Large intestine (tissue), 3 donors: Measurements from ENCODE around the gene KRTAP25-1. TPM values are rescaled to one million over a fixed set of nuclear protein-coding genes. Genes with fewer than 3 reads are reported as not detected.

Source experiments
- DNase-seq, 2 donors: peaks; one replicate each; pipeline versions ENCODE4 v3.0.0 to v3.0.0-alpha.2; 2013
- H3K27ac ChIP-seq: one replicate; pipeline ENCODE4 v1.5.1; 2013; ENCODE audit warnings: low read length
- H3K27me3 ChIP-seq: 2 replicates; pipeline ENCODE4 v1.6.1; 2013; ENCODE audit warnings: low read length; ENCODE audit not compliant: control insufficient read depth, insufficient read depth
- H3K36me3 ChIP-seq: 2 replicates; pipeline ENCODE4 v1.6.1; 2013; ENCODE audit warnings: low read length; ENCODE audit not compliant: control insufficient read depth, insufficient read depth
- H3K4me1 ChIP-seq: one replicate; pipeline ENCODE4 v1.6.1; 2013; ENCODE audit warnings: low read length; ENCODE audit not compliant: control insufficient read depth, insufficient read depth
- H3K4me3 ChIP-seq: one replicate; pipeline ENCODE4 v1.5.1; 2013; ENCODE audit warnings: low read length
- H3K9me3 ChIP-seq: one replicate; pipeline ENCODE4 v1.6.1; 2013; ENCODE audit warnings: mild to moderate bottlenecking, low read depth, low read length, moderate library complexity; ENCODE audit not compliant: control insufficient read depth
- WGBS: methylation state at CpG from one replicate; pipeline ENCODE4 v1.1.5; 2013; ENCODE audit warnings: low lambda C conversion rate; ENCODE audit not compliant: insufficient coverage; 5-methylcytosine and 5-hydroxymethylcytosine counted together
- polyA plus RNA-seq: library from polyadenylated mRNA; unstranded; fragments of 120-200 nt; gene quantifications from one replicate; pipeline ENCODE4 v1.2.1, GENCODE V29; 2013

Gene KRTAP25-1
- polyA plus RNA-seq, 1 donor = not detected

DNA sequence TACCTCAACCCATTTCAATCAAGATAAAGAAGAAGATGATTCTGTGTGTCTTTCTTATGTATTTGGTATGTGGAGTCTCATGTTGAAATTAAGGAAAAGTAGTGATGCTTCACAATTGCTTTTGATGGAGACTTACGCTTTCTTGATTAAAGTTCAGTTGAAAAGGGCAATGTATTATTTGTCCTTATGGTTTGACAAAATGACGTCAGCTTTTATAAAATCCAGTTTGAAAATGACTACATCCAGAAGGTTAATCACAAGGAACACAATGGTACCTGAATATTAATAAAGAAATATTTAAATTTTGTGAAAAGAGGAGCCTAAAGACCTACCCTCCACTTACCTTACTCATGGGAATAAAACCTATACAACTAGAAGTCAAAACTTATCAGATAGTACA lies 26.4 kb upstream of the KRTAP25-1 start:
- no peak overlapping the region for H3K4me3 ChIP-seq
- H3K27ac ChIP-seq = no peak overlapping the region
- no peaks in the 10 kb centered on the region for H3K9me3 ChIP-seq
- H3K27me3 ChIP-seq = no peaks in the 10 kb centered on the region
- no peaks in the 10 kb centered on the region for H3K36me3 ChIP-seq
- DNase-seq = no peak
- WGBS = 100% methylated on average over 2 of the region's 2 CpGs
- H3K4me1 ChIP-seq = no peaks in the 10 kb centered on the region

DNA sequence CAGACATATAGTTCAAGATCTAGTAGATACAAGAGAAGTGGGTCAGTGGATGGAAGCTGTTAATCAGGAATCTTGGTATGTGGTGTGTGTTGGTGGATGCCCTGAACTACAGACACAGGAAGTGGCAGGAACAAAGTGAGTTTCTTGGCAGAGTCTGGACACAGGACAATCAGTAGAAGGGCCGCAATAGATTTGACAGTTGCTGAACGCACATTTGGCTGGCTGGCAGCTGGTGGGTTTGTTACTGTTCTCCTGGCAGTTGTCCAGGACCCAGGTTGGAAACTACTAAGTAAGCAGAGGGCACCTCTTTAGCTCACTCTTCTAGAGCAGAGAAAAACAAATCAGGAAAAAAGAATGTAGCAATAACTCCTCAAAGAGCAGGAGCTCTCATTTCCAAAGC lies 17.6 kb upstream of the KRTAP25-1 start:
- H3K4me3 ChIP-seq = no peak overlapping the region
- DNase-seq = no peak
- H3K27me3 ChIP-seq = no peaks in the 10 kb centered on the region
- H3K4me1 ChIP-seq = no peaks in the 10 kb centered on the region
- no CpG with 5 or more reads among the region's 2 CpGs for WGBS
- no peaks in the 10 kb centered on the region for H3K9me3 ChIP-seq
- H3K27ac ChIP-seq = no peak overlapping the region
- H3K36me3 ChIP-seq = no peaks in the 10 kb centered on the region

DNA sequence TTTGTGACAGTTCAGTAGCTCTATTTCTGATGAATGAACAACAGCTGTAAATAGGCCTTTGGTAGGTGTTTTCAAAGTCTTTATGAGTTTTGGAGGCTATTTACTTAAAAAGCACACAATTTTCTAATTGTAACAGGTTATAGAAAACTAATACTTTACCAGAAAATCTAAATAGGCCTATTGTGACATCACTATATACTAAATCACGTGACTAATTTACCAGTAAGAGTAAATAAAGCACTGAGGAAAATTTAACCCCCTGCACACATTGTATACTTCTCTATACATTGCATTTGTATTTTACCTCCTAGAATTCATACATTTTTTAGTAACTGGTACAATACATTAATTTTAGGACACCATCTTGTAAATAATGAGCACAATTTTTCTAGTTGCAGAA lies 15.8 kb upstream of the KRTAP25-1 start:
- no peak overlapping the region for H3K4me3 ChIP-seq
- DNase-seq = no peak
- WGBS = 43% methylated on average over 1 of the region's 1 CpG
- no peaks in the 10 kb centered on the region for H3K27me3 ChIP-seq
- no peaks in the 10 kb centered on the region for H3K4me1 ChIP-seq
- no peak overlapping the region for H3K27ac ChIP-seq
- H3K9me3 ChIP-seq = no peaks in the 10 kb centered on the region
- no peaks in the 10 kb centered on the region for H3K36me3 ChIP-seq

DNA sequence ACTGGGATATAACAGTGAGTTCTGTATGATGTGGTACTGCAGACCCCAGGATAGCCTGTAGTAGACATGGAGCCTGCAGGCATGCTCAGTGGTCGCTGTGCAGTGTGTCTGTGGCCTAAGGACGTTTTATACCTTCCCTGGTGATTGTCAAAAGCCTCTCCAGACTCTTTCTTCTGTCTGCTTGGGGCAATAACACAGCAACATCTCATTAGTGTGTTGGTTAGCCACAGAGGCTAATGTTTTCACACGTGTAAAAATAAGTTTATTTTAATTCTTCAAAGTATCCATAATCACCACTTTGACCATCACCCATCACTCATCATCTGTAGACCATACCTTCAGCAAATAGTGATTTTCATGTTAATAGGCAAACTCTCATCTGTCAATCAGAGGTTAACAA lies 6.5 kb downstream of the KRTAP25-1 start, which contains the start of gene KRTAP24-1:
TSS of gene KRTAP24-1 (minus strand) at position 101 of the 400 bp plus-strand sequence. CDS start at position 83, 18 bp downstream.
- no CpG with 5 or more reads among the region's 3 CpGs for WGBS
- Histone ChIP-seq H3K4me3 (no peak within 1 kb of the TSS), H3K27me3 (no peaks in the 10 kb centered on the region), H3K27ac (no peak within 1 kb of the TSS), H3K9me3 (no peaks in the 10 kb centered on the region), H3K36me3 (no peaks in the 10 kb centered on the region), H3K4me1 (no peaks in the 10 kb centered on the region)
- DNase-seq = no peak

DNA sequence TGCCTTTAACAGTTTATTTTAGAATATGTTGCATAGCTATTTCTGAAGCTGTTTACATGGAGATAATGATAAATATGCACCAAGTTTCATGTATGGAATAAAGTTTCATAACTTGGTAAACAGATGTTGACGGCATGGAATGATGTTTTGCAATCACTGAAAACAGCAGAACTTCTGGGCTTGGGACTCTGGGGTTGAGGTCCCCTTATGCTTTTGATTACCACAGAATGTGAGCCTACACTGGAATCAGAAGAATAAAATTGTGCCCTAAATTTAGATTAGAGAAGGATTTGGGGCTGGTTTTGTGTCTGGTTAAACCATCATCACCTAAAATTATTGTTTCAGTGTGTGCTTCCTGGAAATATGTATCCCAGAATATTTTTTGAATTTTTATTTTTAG lies 17.7 kb downstream of the KRTAP25-1 start:
- no peak overlapping the region for H3K4me3 ChIP-seq
- peaks cover 5% of the 10 kb centered on the region for H3K4me1 ChIP-seq
- WGBS = no CpG with 5 or more reads among the region's 1 CpG
- H3K27ac ChIP-seq = no peak overlapping the region
- no peak for DNase-seq
- no peaks in the 10 kb centered on the region for H3K9me3 ChIP-seq
- H3K27me3 ChIP-seq = no peaks in the 10 kb centered on the region
- H3K36me3 ChIP-seq = no peaks in the 10 kb centered on the region

DNA sequence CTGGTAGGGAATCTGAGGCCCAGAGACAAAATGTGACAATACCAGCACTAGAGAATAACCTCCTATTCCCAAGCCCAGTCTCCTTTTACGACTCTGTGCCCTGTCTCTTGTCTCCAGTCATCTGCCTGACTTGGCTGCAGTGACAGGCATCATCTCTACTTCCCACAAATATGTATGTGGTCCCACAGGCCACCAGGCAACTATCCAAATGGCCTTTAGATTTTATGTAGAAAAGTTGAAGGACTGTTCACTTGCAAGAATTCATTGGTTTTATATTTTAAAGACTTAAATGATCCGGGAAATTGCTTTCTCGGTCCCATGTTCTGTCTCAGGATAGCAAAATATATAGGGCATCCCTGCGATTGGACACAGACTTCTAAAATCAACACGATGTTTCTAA lies 18.2 kb downstream of the KRTAP25-1 start:
- Histone ChIP-seq H3K4me1 (peaks cover 5% of the 10 kb centered on the region), H3K4me3 (no peak overlapping the region), H3K27me3 (no peaks in the 10 kb centered on the region), H3K36me3 (no peaks in the 10 kb centered on the region), H3K9me3 (no peaks in the 10 kb centered on the region), H3K27ac (no peak overlapping the region)
- DNase-seq = no peak
- 100% methylated on average over 2 of the region's 5 CpGs for WGBS

DNA sequence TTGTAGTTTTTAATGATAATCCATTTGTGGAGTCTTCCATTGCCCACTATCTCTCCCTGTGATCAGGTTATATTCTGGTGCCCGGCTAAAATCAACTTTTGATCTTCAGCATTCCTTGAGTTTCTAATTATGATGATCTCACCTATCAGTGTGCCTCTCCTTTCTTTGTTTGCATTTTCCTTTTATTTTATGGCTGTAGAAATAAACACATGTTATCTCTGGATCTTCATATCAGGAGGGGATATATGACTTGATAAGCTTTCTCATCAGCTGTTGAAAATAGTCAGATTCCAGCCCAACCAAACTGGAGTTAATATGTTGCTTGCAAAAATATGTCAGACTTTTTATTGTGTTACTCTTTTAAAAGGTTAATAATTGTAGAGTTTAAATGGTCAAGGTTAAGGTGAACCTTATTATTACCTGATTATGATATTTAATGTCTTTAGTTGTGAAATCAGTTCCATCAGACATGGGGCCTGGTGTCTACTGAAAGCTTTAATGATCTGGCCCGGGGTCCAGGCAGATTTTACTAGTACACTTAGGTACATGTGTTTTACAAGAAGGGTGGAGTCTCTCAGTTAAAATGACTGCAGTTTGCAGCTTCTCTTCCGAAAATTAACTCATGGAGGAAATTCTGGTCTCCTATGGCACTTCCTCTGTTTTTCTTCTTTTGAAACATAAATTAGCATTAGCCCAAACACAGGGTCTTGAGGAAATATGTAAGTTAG lies 19.3 kb downstream of the KRTAP25-1 start:
- H3K4me3 ChIP-seq = no peak overlapping the region
- no peak for DNase-seq
- no peak overlapping the region for H3K27ac ChIP-seq
- H3K27me3 ChIP-seq = no peaks in the 10 kb centered on the region
- WGBS = 33% methylated on average over 1 of the region's 3 CpGs
- peaks cover 5% of the 10 kb centered on the region for H3K4me1 ChIP-seq
- H3K9me3 ChIP-seq = no peaks in the 10 kb centered on the region
- H3K36me3 ChIP-seq = no peaks in the 10 kb centered on the region

DNA sequence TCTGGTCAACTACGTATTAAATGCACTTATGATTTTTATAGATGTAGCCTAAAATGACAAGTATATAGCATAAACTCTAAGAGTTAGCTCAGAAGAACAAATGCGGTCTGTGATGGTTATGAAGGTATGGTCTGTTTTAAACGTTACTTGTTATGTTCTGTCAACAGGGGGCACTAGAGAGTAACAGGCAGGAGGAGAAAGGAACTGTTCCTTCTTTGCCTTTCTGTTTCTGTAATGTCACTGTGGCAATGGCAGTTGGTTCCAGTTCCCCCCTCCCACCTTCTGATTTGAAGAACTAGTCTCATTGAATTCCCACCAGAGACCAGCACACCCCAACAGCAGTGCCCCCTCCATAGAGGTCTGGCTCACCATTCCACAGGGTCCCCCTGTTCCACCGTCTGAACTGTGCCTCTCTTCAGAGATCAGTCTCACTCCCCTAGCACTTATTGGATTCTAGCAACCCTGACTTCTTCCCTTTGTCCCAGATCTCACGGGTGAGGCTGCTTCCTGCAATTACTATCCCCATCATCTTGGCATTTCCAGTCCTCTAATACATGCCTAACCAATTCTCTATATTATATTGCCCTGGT lies 20.6 kb downstream of the KRTAP25-1 start:
- DNase-seq = no peak
- Histone ChIP-seq H3K4me1 (peaks cover 5% of the 10 kb centered on the region), H3K4me3 (no peak overlapping the region), H3K27me3 (no peaks in the 10 kb centered on the region), H3K36me3 (no peaks in the 10 kb centered on the region), H3K9me3 (no peaks in the 10 kb centered on the region), H3K27ac (peak overlapping the region; percentile 38)
- 40% methylated on average over 2 of the region's 5 CpGs for WGBS

DNA sequence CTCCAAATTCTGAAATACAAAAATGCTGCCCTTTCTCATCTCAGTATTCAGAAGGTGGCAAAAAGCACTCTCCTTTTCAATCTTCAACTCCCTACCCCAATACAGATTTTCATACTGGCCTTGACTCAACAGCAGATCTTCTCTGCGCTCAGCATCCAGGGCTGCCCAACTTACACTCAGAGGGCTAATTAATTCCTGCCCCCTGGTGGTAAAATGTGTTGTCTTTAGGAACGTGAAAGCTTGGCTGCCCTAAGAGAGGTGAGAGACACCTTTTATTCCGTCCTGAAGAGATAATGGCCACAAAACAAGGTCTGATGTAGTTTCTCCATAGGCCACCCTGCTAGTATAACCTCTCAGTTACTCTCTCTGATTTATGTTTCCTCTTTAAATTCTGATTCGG lies 31.5 kb downstream of the KRTAP25-1 start:
- DNase-seq = no peak
- WGBS = 80% methylated on average over 2 of the region's 4 CpGs

DNA sequence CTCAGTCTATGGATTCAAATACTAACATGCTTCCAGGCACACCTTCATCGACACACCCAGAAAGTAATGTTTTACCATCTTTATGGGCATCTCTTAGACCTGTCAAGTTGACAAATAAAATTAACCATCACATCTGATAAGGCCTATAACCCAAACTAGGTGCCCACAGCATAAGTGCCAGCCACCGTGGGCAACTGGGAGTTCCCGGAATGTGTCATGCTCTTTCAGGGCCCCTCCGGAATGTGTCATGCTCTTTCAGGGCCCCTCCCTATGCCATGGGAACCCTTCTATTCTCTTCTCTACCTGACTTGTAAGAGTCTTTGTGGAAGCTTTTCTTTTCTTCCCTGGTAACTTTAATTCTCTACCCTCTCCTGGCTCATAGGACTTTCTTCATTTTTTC lies 33.2 kb downstream of the KRTAP25-1 start:
- no peak overlapping the region for H3K27ac ChIP-seq
- no peaks in the 10 kb centered on the region for H3K27me3 ChIP-seq
- no peaks in the 10 kb centered on the region for H3K4me1 ChIP-seq
- no peak overlapping the region for H3K4me3 ChIP-seq
- H3K36me3 ChIP-seq = no peaks in the 10 kb centered on the region
- no peak for DNase-seq
- no CpG with 5 or more reads among the region's 4 CpGs for WGBS
- H3K9me3 ChIP-seq = no peaks in the 10 kb centered on the region

More for the DNA sequence above, 31.5 kb downstream of the KRTAP25-1 start:
- H3K27me3 ChIP-seq = no peaks in the 10 kb centered on the region
- H3K4me3 ChIP-seq = no peak overlapping the region
- H3K9me3 ChIP-seq = no peaks in the 10 kb centered on the region
- no peaks in the 10 kb centered on the region for H3K4me1 ChIP-seq
- H3K27ac ChIP-seq = no peak overlapping the region
- no peaks in the 10 kb centered on the region for H3K36me3 ChIP-seq

DNA sequence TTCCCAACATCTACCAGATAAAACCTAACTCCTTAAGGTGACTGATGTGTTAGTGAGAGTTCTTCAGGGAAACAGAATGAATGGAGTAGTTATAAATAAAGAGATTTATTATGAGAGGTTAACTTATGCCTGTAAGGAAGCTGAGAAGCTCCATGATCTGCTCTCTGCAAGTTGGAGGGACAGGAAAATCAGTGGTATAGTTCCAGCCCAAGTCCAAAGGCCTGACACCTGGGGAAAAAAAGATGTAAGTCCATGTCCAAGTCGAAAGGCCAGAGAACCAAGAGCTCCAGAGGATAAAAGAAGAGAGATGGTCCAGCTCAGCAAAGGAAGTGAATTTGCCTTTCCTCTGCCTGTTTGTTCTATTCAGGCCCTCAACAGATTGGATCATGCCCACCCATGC lies 33.6 kb downstream of the KRTAP25-1 start:
- Histone ChIP-seq H3K27ac (no peak overlapping the region), H3K9me3 (no peaks in the 10 kb centered on the region)
- WGBS = no CpG with 5 or more reads among the region's 1 CpG

More for the DNA sequence above, 33.6 kb downstream of the KRTAP25-1 start:
- DNase-seq = no peak
- no peaks in the 10 kb centered on the region for H3K36me3 ChIP-seq
- no peaks in the 10 kb centered on the region for H3K27me3 ChIP-seq
- no peaks in the 10 kb centered on the region for H3K4me1 ChIP-seq
- H3K4me3 ChIP-seq = no peak overlapping the region
